Vagina (tissue), 2 donors: ENCODE results near the gene TMEM184B.

ENCODE experiments used
- CTCF ChIP-seq, 3 experiments: fragments of 450-650 bp in 2 of 3; fragments of 200-600 bp in 1 of 3; sonication (generic) in 1 of 3; IDR thresholded peaks; one replicate each; pipeline ENCODE4 v1.5.1; 2017 to 2019; ENCODE audit warnings: antibody characterized with exemption in 3 of 3, mild to moderate bottlenecking in 2 of 3, moderate library complexity in 2 of 3
- POLR2A ChIP-seq, 2 donors: fragments of 450-650 bp; IDR thresholded peaks; one replicate each; pipeline ENCODE4 v1.6.1; 2017; ENCODE audit warnings: antibody characterized with exemption in 2 of 2, mild to moderate bottlenecking in 2 of 2, moderate library complexity in 2 of 2
- POLR2AphosphoS5 ChIP-seq, 2 donors: sonication (generic); formaldehyde crosslinking; IDR thresholded peaks; one replicate each; pipeline ENCODE4 v1.9.0; 2017; ENCODE audit warnings: antibody characterized with exemption in 2 of 2, mild to moderate bottlenecking in 2 of 2, low read depth in 1 of 2; ENCODE audit not compliant: insufficient read depth in 1 of 2

DNA sequence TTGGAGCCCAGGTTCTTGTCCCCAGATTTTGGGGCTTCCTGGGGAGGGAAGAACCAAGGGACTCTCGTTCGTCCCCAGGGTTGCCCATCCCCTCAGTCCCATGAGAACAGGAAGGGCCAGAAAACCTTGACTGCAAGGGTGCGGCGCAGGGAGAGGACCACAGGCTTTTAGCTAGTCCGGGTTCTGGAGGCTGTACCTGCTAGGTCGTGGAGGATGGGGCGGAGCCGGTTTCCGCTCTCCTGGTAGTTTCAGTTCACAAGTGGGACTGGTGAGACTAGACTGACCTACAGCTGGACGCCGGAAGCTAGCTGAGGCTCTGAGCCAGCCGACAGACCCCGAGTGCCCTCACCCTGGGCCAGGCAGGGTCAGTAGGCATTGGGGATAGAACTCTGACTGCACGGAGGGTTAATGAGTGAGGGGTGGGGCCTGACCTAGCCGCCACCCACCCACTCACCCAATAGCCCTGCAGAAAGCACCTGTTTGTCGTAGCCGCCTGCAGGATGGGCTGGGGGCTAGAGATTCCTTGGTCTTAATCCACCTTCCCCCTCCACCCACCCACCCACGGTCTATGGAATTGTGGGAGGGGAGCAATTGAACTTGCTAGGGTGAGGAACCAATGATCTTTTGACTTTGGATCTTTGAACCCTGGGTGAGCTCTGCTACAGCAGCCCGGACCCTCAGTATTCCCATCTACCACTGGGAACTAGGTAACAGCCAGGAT is 69.6 kb downstream of the TMEM184B start:
- TF ChIP-seq POLR2AphosphoS5 (IDR thresholded peaks at IDR 0.05; ENCODE audit: insufficient read depth in 1 of 2, low read depth in 1 of 2) (peak in 1 of 2 donors; percentile 62), CTCF (IDR thresholded peaks at IDR 0.05) (no peak), POLR2A (IDR thresholded peaks at IDR 0.05) (no peak)
